ENCODE data around the gene RGMB. TPM values are rescaled to one million over a fixed set of nuclear protein-coding genes. Genes with fewer than 3 reads are reported as not detected.
A peak's percentile ranks its signal among the peaks of the same experiment; 100 is the strongest.

The RGMB gene
- total RNA-seq, 1 experiment from 2014 or later, result 19.3 TPM

- Histone ChIP-seq H2BK15ac (ENCODE audit: low read depth, low read length) (no peak overlapping the region), H3T11ph (ENCODE audit: low read length) (no peak overlapping the region), H4K91ac (ENCODE audit: insufficient read length, low read depth, low read length) (no peak overlapping the region), H3K27me3 (ENCODE audit: insufficient read depth, low read length) (peaks cover 8% of the 10 kb centered on the region; the same call in 1 of the 2 replicates), H3K9ac (ENCODE audit: extremely low read depth, insufficient read length, low read length) (no peak overlapping the region), H3K23ac (ENCODE audit: insufficient read length, low read depth, low read length) (no peak overlapping the region), H3K9me3 (ENCODE audit: control insufficient read depth, low read depth, low read length) (no peaks in the 10 kb centered on the region), H2BK12ac (ENCODE audit: insufficient read length, low read depth, low read length) (no peak overlapping the region), H4K8ac (replicated peaks; ENCODE audit: insufficient read length, low read depth, low read length) (no peak overlapping the region), H3K79me1 (ENCODE audit: insufficient read depth, low read depth, low read length, poor library complexity, severe bottlenecking) (peaks cover 5% of the 10 kb centered on the region), H3K4ac (ENCODE audit: low read depth, low read length) (no peak overlapping the region), H2BK120ac (ENCODE audit: low read depth, low read length, poor library complexity, severe bottlenecking) (no peak overlapping the region), H3K4me1 (ENCODE audit: insufficient read depth, low read length) (peaks cover 3% of the 10 kb centered on the region; the same call in 1 of the 2 replicates), H4K5ac (ENCODE audit: insufficient read length, low read depth, low read length) (no peak overlapping the region), H2BK5ac (ENCODE audit: insufficient read length, low read length) (no peak overlapping the region), H2AFZ (ENCODE audit: low read length) (no peak overlapping the region), H4K20me1 (ENCODE audit: control insufficient read depth, insufficient read depth, insufficient read length) (no peaks in the 10 kb centered on the region), H3K23me2 (ENCODE audit: insufficient read length, low read depth, low read length, poor library complexity, severe bottlenecking) (peaks cover 29% of the 10 kb centered on the region), H3K27ac (ENCODE audit: insufficient read length, low read depth, low read length) (no peak overlapping the region), H3K18ac (ENCODE audit: insufficient read length, low read depth, low read length) (no peak overlapping the region), H2BK20ac (ENCODE audit: low read depth, low read length, poor library complexity, severe bottlenecking) (no peak overlapping the region), H3K14ac (ENCODE audit: insufficient read depth, low read length) (no peak overlapping the region), H3K4me2 (ENCODE audit: insufficient read depth, insufficient read length, low read length) (peak overlapping the region; percentile 68), H3K56ac (ENCODE audit: insufficient read length, low read depth, low read length) (no peak overlapping the region), H3K79me2 (ENCODE audit: insufficient read depth, low read length) (peaks cover 17% of the 10 kb centered on the region; the same call in 1 of the 2 replicates), H2AK5ac (ENCODE audit: insufficient read length, low read length) (no peak overlapping the region)
- no peak for TF ChIP-seq CTCF (conservative IDR thresholded peaks at IDR 0.05)
- peaks cover 38% of the 10 kb centered on the region for H3K27me3 Mint-ChIP-seq (ENCODE audit: low read depth)
- DNase-seq, result peak; percentile 94
- no peaks in the 10 kb centered on the region; a peak in 1 of 5 replicates for H3K9me3 Mint-ChIP-seq
- peaks cover 54 to 55% of the 10 kb centered on the region in 2 experiments for H3K4me1 Mint-ChIP-seq
- no CpG with 5 or more reads among the region's 34 CpGs for WGBS (ENCODE audit: extremely low coverage, insufficient read length, low lambda C conversion rate)
- H3K4me3 Mint-ChIP-seq, result peak overlapping the region; percentile 79 to 95
- H3K27ac Mint-ChIP-seq, result peak overlapping the region; percentile 94 to 95 (median 95)
- peaks cover 2 to 5% (median 3%) of the 10 kb centered on the region in 3 experiments; a peak in 5 of 7 replicates for H3K36me3 Mint-ChIP-seq (ENCODE audit: insufficient read depth in 1 of 3, low read depth in 3 of 3)
These were observed 849 bp upstream of the RGMB start for GRCh38 chr5:98772415-98773213.
